ENCODE data around the gene OPN1SW.

OPN1SW gene

GRCh38 chr7:128740996-128741395 is 34.6 kb downstream of the OPN1SW start:
- no peak overlapping the region for H3K4me3 ChIP-seq (ENCODE audit: low read depth, low read length)
- TF ChIP-seq CTCF (IDR thresholded peaks at IDR 0.05; ENCODE audit: borderline replicate concordance, insufficient read depth, low read depth, low read length) = no peak

- peak overlapping the region; percentile 75 for H3K4me3 ChIP-seq (ENCODE audit: low read depth, low read length)
- no peak for TF ChIP-seq CTCF (IDR thresholded peaks at IDR 0.05; ENCODE audit: borderline replicate concordance, insufficient read depth, low read depth, low read length)
Observed at GRCh38 chr7:128739990-128740682, 35.5 kb downstream of the OPN1SW start.

- H3K4me3 ChIP-seq (ENCODE audit: low read depth, low read length) = peak within 1 kb of the TSS; percentile 75
- TF ChIP-seq CTCF (IDR thresholded peaks at IDR 0.05; ENCODE audit: borderline replicate concordance, insufficient read depth, low read depth, low read length) = no peak
Observed at GRCh38 chr7:128739048-128739962, 36.3 kb downstream of the OPN1SW start, which contains the start of gene CALU. Gene CALU, plus strand, starts transcription at chr7:128739359. Its CDS starts 9,225 bp downstream, at chr7:128748584.

- peak overlapping the region; percentile 75 for H3K4me3 ChIP-seq (ENCODE audit: low read depth, low read length)
- no peak for TF ChIP-seq CTCF (IDR thresholded peaks at IDR 0.05; ENCODE audit: borderline replicate concordance, insufficient read depth, low read depth, low read length)
Observed at GRCh38 chr7:128738570-128739047, 37.0 kb downstream of the OPN1SW start.

GRCh38 chr7:128737867-128738385 is 37.7 kb downstream of the OPN1SW start:
- no peak for TF ChIP-seq CTCF (IDR thresholded peaks at IDR 0.05; ENCODE audit: borderline replicate concordance, insufficient read depth, low read depth, low read length)
- no peak overlapping the region for H3K4me3 ChIP-seq (ENCODE audit: low read depth, low read length)

GRCh38 chr7:128737441-128737840 is 38.2 kb downstream of the OPN1SW start:
- no peak for TF ChIP-seq CTCF (IDR thresholded peaks at IDR 0.05; ENCODE audit: borderline replicate concordance, insufficient read depth, low read depth, low read length)
- H3K4me3 ChIP-seq (ENCODE audit: low read depth, low read length) = no peak overlapping the region

Data from GM12875 (cell line).